IMR-90 (cell line): Measurements from ENCODE around the gene CIART.

ENCODE experiments used
- POLR2A ChIP-seq: IDR thresholded peaks from 2 replicates; pipeline ENCODE4 v1.6.1; 2012; ENCODE audit warnings: mild to moderate bottlenecking, low read depth, low read length
- RCOR1 ChIP-seq: IDR thresholded peaks from 2 replicates; pipeline ENCODE4 v1.6.1; 2012; ENCODE audit warnings: mild to moderate bottlenecking, low read length, improper control_type of control experiment; ENCODE audit not compliant: insufficient replicate concordance
- RFX5 ChIP-seq: IDR thresholded peaks from 2 replicates; pipeline ENCODE4 v1.8.0; 2012; ENCODE audit warnings: low read depth, mild to moderate bottlenecking, low read length, moderate library complexity
- TF ChIP-seq, protein P1 (sequence below): conservative IDR thresholded peaks from 2 replicates; pipeline ENCODE4 v1.5.1; 2012; ENCODE audit warnings: mild to moderate bottlenecking, low read depth, low read length, improper control_type of control experiment

DNA sequence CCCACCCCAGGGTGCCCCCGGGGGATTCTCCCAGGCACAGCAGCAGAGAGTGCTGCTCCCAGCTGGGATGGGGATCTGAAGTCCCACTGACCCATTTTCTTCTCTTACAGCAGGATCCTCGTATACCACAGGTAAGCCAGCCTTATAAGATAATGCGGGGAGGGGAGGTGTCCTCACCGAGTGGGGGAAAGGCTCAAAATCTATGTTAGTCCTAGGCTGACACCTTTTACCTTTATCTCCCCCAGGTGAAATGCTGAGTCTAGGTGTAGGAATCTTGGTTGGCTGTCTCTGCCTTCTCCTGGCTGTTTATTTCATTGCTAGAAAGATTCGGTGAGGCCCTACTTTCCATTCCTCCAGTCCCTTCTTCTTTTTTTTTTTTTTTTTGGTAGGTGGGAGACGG, 18.8 kb upstream of the CIART start:
- TF ChIP-seq, protein P1, sequence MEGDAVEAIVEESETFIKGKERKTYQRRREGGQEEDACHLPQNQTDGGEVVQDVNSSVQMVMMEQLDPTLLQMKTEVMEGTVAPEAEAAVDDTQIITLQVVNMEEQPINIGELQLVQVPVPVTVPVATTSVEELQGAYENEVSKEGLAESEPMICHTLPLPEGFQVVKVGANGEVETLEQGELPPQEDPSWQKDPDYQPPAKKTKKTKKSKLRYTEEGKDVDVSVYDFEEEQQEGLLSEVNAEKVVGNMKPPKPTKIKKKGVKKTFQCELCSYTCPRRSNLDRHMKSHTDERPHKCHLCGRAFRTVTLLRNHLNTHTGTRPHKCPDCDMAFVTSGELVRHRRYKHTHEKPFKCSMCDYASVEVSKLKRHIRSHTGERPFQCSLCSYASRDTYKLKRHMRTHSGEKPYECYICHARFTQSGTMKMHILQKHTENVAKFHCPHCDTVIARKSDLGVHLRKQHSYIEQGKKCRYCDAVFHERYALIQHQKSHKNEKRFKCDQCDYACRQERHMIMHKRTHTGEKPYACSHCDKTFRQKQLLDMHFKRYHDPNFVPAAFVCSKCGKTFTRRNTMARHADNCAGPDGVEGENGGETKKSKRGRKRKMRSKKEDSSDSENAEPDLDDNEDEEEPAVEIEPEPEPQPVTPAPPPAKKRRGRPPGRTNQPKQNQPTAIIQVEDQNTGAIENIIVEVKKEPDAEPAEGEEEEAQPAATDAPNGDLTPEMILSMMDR, result no peak
- TF ChIP-seq RFX5, result no peak
- TF ChIP-seq RCOR1, result no peak
- TF ChIP-seq POLR2A, result no peak
